HG03460 (cell line): ENCODE measurements around the gene TOP2B.

Source experiments
- ATAC-seq: cut with Tn5 transposase; IDR thresholded peaks from one replicate; pipeline ENCODE4 v1.9.1; 2021; ENCODE audit not compliant: unreplicated experiment

Gene TOP2B

DNA sequence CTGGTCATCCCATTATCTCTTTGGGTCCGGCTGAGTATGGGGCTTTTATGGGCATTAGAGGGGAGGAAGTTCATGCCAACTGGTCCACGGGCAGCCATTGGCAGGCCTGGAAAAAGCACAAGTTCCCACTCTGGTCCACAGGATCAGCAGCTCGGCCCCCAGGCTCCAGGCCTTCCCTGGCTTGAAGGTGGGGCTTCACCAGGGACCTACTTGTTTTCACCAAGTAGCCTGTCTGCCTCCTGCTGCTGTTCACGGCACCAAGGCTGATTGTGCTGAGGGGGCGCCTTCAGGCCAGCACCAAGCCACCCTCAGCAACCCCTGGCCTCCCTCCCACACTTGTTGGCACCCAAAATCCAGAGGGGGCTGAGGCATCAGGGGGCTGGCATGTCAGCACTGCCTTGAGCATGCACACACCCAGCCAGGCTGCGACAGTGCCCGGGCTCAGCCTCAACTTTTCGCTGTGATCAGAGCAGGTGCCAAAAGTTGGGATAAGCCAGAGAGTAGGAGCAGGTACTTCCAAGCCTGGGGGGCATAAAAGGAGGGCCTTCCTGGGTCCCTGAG is 9.1 kb upstream of the TOP2B start:
- no peak for ATAC-seq

DNA sequence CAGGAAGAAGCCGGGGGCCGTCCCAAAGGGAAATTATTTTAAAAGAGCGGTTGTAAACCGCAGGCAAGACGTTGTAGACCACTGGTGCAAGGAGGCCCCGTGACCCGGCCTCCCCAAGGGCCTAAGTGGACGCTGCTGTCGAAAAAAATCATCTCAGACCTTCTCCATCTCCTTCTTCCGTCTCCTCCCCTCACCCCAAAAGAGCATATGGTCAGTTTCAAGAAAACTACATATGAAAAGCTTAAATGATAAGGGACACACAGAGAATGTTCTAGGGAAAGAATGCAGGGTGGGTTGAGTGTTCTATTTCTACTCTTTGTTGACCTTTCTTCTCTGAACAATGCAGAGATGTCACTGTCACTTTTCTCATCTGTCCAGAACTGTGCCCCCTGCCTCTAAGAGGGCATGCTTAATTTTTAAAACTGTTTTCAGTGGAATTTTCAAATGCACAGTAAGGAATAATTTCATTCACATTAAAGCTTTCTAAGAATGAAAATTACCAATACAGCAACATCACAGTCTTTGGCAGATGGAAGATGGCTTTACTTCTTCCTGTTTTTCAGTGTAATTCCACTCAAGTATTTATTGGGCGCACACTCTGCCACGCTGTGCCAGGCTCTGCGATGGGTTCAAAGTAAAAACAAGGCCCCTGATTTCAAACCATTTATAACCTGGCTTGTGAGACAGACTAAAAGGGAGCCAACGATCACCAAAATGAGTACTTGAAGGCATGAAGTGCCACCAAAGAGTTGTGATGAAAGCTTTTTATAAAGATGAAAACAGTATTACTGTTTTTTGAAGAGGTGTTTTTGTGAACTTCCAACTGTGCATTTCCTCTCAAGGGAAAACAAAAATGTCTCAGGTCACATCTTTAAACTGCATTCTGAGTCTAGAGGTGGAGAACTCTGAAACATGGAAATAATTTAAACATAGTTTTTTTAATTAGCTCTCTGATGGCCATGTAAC is 891 bp upstream of the TOP2B start:
- ATAC-seq = peak; percentile 29

DNA sequence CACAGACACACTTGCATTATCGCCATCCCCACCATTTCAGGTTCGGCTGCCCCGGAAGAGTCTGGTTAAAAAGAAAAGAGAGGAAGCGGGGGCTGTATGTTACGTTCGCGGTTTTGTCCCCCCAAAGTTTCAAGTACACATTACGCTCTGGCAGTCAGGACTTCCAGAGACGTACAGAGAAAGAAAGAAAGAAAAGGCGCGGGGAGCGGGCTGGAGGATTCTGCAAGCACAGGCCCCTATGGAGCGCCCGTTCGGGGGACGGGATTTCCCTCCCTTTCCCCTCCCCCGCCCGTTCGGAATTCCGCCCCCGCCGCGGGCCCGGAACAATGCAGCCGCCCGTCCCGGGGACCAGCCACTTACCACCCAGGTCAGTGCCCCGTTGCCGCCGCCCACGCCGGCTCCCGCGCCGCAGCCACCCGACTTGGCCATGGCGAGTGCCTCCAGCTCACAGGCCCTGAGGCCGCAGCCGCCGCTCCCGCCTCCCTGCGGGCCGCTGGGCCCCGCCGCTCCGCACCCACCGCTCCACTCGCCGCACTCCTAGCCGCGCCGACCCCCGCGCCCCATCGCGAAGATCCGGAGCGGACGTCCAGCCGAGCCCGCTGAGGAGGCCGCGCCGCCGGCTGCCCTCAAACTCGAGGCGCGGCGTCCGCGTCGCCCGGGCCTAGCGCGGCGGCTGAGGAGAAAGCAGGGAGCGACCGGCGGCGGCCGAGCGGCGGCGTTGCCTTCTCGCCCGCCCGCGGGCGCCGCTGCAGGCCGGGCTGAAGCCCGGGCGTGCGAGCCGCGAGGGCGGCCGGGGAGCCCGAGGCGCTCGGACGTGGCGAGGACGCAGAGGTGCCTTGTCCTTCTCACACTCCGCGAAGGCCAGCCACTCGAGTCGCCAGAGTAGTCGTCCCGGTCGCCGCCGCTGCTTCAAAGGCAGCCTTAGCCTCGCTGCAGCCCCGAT is 567 bp downstream of the TOP2B start:
- peak; percentile 34 for ATAC-seq

DNA sequence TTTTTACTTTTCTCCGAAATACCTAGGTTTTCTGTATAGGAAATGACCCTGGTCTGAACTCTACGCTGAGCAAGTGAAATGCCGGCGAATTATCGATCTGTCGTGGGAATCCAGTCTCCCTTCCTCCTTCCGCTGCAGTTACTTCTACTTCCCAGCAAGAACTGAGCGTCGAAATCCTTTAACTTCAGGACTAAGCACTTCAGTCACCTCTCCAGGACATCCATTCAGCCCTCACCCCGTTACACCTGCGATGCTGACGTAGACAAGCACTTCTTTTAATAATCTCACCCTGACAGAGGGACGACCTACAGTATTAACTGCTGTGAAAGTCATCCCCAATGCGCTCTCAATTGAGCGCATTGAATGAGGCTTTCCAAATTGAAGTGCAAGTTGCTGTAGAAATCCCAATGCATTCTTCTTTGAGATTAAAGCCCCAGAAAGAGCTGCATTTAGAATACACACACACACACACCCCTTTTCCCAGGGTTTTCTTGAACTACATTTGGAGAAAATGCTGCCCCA is 1.3 kb downstream of the TOP2B start:
- ATAC-seq = peak; percentile 9

DNA sequence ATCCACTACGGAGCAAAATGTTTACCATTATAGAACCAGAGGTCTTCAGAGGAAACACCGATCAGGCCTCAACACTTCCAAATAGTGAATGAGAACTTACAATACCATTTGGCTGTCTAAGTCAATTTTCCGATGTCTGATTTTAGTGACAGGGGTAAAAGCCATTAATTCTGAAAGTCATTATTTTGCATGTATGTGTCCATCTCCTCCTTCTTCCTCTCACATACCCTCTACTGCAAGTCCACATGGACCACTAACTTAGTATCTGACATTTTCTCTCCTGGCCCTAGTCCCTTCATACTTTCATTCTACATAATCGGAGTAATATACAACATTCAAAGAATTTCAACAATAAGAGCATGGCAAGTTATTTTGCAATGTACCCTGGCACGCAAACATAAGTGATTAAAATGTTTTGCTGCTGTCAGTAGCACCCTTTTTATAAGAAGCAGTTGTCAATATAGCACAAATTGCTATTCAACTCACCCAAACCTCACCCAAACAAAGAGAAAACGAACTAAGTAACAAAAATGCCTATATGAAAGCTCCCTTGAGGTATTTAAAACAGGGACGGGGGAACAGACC is 1.9 kb downstream of the TOP2B start:
- ATAC-seq = no peak

DNA sequence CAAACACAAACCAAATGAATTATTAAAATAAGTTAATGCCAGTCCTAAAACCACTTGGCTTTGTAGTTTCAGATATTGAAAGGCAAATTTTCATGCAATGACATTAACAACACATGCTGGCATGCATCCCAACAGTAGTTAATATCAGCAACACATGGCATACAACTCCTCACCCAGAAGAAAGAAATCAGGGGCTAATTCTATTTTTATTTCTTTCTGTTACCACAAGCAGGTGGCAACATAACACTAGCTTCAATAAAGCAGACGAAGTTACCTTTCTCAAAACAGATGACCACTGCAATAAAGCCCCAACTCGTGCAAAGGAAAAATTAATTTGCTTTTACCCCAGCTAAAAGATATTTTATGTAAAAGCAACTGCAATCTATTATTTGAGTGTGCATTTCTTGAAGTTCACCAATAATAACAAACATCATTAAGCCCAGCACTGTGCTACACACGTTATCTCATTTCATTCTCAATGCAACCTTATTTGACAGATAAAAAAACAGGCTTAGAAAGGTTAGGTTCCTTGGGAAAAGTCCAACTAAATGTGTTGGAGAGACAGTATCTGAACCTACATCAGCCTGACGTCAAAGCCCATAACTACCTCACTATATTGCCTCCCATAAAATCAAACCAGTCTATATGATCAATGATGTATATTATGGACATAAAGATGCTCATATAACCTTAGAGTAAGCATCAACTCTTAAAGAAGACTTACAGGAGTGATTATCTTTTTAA is 2.8 kb downstream of the TOP2B start:
- no peak for ATAC-seq

DNA sequence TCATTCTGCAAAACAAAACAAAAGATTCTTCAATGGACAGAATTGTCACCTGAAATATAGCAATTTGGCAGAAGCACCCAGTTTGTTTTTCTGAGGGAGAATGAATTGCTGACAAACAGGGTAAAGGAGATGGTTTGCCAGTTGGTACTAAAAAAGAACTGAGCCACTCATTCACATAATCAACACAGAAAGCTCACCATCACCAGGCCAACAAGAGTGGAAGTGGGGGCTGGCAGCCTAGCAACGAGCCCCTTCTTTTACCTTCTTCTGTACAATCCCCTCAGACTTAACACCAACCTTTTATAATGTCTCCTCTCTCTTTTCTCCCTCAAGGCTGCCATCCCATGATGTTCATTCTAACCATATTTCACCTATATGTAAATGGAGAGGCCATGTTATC is 5.9 kb downstream of the TOP2B start:
- no peak for ATAC-seq

DNA sequence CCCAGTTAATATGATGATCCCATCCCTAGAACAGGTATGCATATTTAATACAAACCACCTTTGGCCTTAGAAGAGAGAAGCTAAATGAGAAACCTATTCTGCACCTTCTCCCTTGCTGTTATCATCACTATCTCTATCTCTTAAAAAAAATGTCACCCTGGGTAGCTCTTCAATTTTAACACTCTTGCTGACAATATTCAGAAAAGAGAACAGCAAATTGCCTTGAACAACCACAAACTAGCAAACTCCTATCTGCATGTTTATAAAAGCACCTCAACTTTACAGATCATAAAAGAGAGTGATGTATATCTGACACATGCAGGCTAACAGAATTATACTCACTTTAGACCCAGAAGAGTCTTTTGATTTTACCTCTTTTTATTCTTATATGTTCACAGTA is 7.4 kb downstream of the TOP2B start:
- no peak for ATAC-seq

DNA sequence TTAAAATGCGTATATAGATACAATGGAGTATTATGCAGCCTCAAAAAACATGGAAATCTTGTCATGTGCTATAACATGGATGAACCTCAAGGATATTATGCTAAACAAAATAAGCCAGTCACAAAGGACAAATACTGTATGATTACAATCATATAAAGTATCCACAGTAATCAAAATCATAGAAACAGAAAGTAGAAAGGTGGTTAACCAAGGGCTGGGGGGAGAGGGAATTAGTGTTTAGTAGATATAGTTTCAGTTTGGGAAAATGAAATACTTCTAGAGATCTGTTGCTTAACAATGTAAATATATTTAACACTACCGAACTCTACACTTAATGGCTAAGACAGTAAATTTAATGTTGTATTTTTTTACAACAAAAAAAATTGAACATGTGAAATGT is 9.0 kb downstream of the TOP2B start:
- ATAC-seq = no peak

DNA sequence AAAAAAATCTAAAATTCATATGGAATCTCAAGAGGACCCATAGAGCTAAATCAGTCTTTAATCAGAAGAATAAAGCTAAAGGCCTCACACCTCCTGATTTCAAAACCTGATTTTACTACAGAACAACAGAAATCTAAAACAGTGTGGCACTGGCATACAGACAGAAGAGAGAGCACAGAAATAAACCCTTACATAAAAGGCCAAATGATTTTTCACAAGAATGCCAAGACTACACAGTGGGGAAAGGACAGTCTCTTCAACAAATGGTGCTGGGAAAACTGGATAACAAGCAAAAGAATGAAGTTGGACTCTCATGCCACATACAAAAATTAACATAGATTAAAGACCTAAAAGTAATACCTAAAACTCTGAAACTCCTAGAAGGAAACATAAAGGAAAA is 10.1 kb downstream of the TOP2B start:
- no peak for ATAC-seq

DNA sequence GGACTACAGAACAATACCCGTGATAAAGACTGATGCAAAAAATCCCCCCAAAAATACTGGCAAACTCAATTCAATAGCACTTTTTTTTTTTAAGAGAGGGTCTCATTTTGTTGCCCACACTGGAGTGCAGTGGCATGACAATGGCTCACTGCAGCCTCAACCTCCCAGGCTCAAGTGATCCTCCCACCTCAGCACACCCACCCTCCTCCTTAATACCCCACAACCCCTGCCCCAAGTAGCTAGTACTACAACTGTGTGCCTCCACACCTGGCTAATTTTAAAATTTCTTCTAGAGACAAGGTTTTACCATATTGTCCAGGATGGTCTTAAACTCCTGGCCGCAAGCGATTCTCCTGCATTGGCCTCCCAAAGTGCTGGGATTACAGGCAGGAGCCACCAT is 11.4 kb downstream of the TOP2B start:
- ATAC-seq = no peak

DNA sequence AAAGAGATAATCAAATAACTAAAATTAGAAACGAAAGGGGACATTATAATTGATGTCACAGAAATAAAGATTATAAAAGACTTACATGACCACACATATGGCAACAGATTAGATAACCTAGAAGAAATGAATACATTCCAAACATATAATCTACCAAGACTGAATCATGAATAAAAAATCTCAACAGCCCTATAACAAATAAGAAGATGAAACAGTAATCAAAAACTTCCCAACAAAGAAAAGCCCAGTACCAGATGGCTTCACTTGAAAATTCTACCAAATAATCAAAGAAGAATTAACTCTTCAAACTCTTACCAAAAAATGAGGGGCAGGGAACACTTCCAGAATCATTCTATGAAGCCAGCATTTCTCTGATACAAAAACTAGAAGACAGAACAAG is 11.8 kb downstream of the TOP2B start:
- no peak for ATAC-seq

DNA sequence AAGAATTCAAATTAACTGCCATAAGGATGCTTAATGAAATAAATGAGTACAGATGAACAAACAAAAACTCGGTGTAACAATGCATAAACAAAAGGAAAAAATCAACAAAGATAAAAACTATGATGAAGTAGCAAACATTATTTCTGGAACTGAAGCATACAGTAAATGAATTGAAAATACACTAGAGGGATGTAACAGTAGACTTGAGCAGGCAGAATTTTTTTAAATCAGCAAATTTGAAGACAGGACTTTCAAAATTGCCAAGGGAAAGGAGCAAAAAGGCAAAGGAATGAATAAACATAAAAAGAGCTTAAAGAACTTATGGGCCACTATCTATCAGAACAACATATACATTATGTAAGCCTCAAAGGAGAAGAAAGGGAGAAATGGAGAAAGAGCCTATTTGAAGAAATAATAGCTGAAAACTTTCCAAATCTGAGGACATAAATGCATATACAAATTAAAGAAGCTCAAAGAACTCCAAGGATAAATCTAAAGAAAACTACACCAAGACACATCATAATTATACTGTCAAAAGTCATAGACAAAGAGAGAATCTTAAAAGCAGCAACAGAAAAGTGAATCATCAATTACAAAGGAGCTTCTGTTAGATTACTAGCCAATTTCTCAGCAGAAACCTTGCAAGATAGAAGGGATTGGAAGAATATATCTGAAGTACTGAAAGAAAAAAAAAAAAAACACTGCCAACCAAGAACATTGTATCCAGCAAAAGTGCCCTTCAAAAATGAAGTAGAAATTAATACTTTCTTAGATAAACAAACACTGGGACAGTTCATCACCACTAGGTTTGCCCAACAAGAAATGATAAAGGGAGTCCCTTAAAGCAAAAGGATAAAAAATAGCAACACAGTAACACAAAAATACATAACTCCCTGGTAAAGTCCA is 15.5 kb downstream of the TOP2B start:
- no peak for ATAC-seq

DNA sequence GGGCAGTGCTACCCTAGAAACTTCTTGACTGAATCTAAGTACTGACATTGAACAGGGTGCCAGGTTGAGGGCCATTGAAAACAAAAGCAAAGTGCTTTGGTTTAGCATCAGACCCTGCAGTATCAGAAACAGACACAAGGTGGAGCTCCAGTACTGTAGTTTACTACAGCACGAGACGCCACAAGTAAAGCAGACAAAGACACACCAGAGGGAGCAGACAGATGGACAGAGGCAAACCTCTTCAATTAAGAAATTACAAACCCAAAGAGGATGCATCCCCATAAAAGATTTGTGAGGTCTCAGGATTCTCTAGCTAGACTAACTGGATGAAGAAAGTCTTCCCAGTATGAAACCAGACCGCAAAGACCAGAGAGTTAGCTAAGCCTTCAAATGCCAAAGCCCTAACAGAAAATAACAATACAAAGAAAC is 16.6 kb downstream of the TOP2B start:
- ATAC-seq = peak; percentile 99

DNA sequence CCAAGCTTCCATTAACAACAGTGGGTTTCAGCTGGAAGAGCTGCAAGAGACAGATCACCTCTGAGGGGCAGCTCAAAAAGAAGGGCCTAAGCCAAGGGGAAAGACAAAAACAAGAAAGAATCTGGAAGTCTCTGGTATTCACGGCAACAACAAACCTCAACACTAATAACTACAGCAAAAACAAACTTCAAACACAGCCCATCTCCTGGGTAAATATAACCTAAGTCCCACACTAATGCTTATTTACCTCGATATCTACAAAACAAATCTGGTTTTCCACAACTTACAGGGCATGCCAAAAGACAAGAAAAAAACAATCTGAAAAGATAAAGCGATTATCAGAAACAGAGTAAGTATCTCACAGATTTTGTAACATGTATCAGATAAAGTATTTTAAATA is 29.7 kb downstream of the TOP2B start:
- no peak for ATAC-seq

DNA sequence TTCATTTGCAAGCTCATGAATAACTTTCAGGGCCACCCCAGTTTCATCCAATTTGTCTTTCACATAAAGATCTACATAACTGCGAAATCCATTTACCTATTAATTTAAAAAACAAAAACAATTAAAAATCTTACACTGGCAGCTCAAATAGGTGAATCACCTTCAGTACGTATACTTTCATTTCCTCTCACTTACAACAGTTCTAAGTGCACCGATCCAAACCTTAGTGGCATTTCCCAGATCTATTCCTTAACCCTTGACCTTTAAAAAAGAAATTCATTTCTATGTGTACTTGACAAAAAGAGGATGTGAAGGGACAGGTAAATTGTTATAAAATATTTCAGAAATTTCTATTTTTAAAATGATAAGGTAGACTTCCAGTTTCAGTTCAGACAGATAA is 30.8 kb downstream of the TOP2B start:
- ATAC-seq = no peak

DNA sequence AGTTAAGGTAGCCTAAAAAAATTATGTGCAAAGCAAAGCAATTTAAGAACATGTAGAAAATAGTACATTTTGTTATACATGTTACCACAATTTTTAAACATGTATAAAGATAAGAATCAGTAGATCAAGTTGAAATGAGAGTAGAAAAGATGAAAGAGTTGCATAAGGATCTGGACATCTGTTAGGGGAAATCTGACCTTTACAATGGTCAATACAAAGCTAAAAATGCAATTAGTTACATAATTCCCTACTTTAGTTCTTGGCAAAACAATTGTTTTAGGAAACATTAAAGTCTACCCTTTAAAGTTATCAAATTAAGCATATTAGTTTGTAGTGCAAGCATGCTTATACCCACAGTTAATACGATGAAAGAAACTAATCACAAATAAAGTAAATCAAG is 32.7 kb downstream of the TOP2B start:
- no peak for ATAC-seq

DNA sequence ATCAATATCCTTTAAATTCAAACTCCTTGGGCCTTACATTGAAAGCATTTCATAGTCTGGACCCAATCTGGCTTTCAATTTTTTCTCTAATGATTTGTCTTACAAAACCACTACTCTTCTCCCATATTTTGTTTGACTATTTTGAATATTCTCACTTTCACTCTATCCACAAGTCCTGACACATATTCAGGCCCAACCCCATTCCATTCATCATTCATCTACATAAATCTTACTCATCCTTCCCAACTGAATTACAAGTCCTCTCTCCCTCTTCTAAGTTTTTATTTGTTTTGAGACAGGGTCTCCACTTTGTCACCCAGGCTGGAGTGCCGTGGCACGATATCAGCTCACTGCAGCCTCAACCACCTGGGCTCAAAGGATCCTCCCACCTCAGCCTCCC is 43.6 kb downstream of the TOP2B start:
- no peak for ATAC-seq

DNA sequence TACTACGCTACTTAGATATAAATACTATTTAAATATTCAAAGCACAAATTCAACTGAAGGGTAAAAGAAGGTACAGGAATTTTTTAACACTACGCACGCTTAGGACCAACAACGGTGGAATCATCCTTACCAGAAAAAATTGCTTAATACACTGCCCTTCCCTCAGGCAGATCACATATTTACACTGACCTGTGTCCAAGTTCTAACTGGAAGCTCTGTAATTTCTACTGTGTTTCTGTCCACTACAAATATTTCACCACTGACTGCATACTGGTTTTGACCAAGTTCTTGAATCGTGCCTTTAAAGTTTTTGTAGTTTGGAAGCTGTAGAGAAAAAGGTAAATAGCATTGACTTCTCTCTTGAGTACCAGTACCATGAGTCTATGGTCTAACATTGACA is 44.2 kb downstream of the TOP2B start:
- no peak for ATAC-seq
